HepG2 (cell line): ENCODE data around the gene DUSP12. TPM values are rescaled to one million over a fixed set of nuclear protein-coding genes. Genes with fewer than 3 reads are reported as not detected.

Experiments used
- ATAC-seq: fragments of 200-7000 bp; cut with Tn5 transposase; 3 replicates; pipeline ENCODE4 v1.9.1; 2020; ENCODE audit warnings: mild to moderate bottlenecking, moderate library complexity
- BruUV-seq: library from RNA; stranded (reverse); fragments of 400-500 nt; replicated peaks from 2 replicates; lab custom pipeline; 2021; lab: Mats Ljungman, UMichigan
- CTCF ChIA-PET: fragments of 300-600 bp; formaldehyde crosslinking; extraction: SDS; loops from one replicate; lab custom pipeline; 2021; ENCODE audit warnings: low total read pairs, inconsistent platforms, low intra/inter-chr PET ratio; lab: Yijun Ruan, JAX
- POLR2A ChIA-PET: fragments of 350-600 bp; sonication (Branson Sonifier 250); formaldehyde crosslinking; loops from one replicate; lab custom pipeline; 2020; ENCODE audit warnings: antibody characterized with exemption, inconsistent platforms; lab: Yijun Ruan, JAX
- DNase-seq: peaks from one replicate; pipeline ENCODE4 v3.0.0-alpha.2; 2015; ENCODE audit warnings: low spot score
- FAIRE-seq: peaks from 3 replicates; lab custom pipeline; 2011; peaks lifted over from hg19 to GRCh38; lab: Jason Lieb, UNC
- H2AFZ ChIP-seq: one replicate; pipeline ENCODE4 v1.6.1; 2011; ENCODE audit warnings: low read length, inconsistent platforms
- H3K27ac ChIP-seq: fragments of 300-600 bp; 3 replicates; pipeline ENCODE4 v1.8.0; 2011; ENCODE audit warnings: mixed run types, mild to moderate bottlenecking, mixed read lengths, low read length, inconsistent platforms; ENCODE audit not compliant: insufficient read depth; ENCODE audit errors: extremely low read length
- H3K27me3 ChIP-seq, 2 experiments: fragments of 200-600 bp in 1 of 2; 2 replicates in 1 of 2; 3 replicates in 1 of 2; pipeline versions ENCODE4 v1.6.0 to v1.8.0; 2011; ENCODE audit warnings: low read length in 2 of 2, mild to moderate bottlenecking in 2 of 2, moderate library complexity in 2 of 2, inconsistent platforms in 1 of 2; ENCODE audit not compliant: insufficient read depth in 2 of 2, control insufficient read depth in 1 of 2
- H3K36me3 ChIP-seq, 2 experiments: fragments of 200-600 bp in 1 of 2; replicated peaks in 1 of 2; 2 replicates in 1 of 2; 3 replicates in 1 of 2; pipeline versions ENCODE4 v1.5.1 to v1.8.0; 2011; ENCODE audit warnings: low read length in 2 of 2, inconsistent platforms in 1 of 2; ENCODE audit not compliant: insufficient read depth in 2 of 2, control insufficient read depth in 1 of 2
- H3K4me1 ChIP-seq: 2 replicates; pipeline ENCODE4 v1.5.1; 2012; ENCODE audit warnings: low read length, inconsistent platforms; ENCODE audit not compliant: insufficient read depth
- H3K4me2 ChIP-seq: 2 replicates; pipeline ENCODE4 v1.6.0; 2011; ENCODE audit warnings: low read depth, low read length, inconsistent platforms
- H3K4me3 ChIP-seq, 3 experiments: fragments of 200-600 bp in 1 of 3; sonication (generic), shearing (Covaris generic) in 1 of 3; replicated peaks in 1 of 3; 2 replicates each; pipeline ENCODE4 v1.5.1; 2011 to 2016; ENCODE audit warnings: low read length in 3 of 3, inconsistent platforms in 2 of 3, low read depth in 2 of 3, mild to moderate bottlenecking in 2 of 3, control low read depth in 1 of 3, mixed read lengths in 1 of 3; ENCODE audit not compliant: insufficient read depth in 1 of 3
- H3K79me2 ChIP-seq: one replicate; pipeline ENCODE4 v1.6.1; 2011; ENCODE audit warnings: low read length, inconsistent platforms; ENCODE audit not compliant: insufficient read depth
- H3K9ac ChIP-seq: 2 replicates; pipeline ENCODE4 v1.6.0; 2011; ENCODE audit warnings: mild to moderate bottlenecking, low read depth, low read length, inconsistent platforms; ENCODE audit not compliant: insufficient read depth
- H3K9me3 ChIP-seq: 2 replicates; pipeline ENCODE4 v1.5.1; 2012; ENCODE audit warnings: mild to moderate bottlenecking, low read length
- H4K20me1 ChIP-seq: 2 replicates; pipeline ENCODE4 v1.6.0; 2011; ENCODE audit warnings: inconsistent platforms, mild to moderate bottlenecking, low read length, moderate library complexity; ENCODE audit not compliant: insufficient read depth
- BHLHE40 ChIP-seq: IDR thresholded peaks from 2 replicates; pipeline ENCODE4 v1.6.1; 2011; ENCODE audit warnings: low read length, improper control_type of control experiment
- KDM2A ChIP-seq: sonication (generic); formaldehyde crosslinking; IDR thresholded peaks from 2 replicates; pipeline ENCODE4 v1.4.0; 2020; ENCODE audit warnings: low read depth, missing genetic modification reagents, borderline replicate concordance
- KMT2A ChIP-seq: sonication (generic); formaldehyde crosslinking; IDR thresholded peaks from 2 replicates; pipeline ENCODE4 v1.4.0; 2020; ENCODE audit warnings: missing genetic modification reagents
- PHF8 ChIP-seq: sonication (generic); formaldehyde crosslinking; IDR thresholded peaks from 2 replicates; pipeline ENCODE4 v1.5.0; 2020; ENCODE audit warnings: missing genetic modification reagents
- SYNCRIP ChIP-seq: fragments of 200-400 bp; formaldehyde crosslinking; IDR thresholded peaks from 2 replicates; pipeline ENCODE4 v1.6.1; 2018; ENCODE audit warnings: mild to moderate bottlenecking, low read depth, low read length; ENCODE audit not compliant: insufficient read depth
- U2AF1 ChIP-seq: fragments of 200-400 bp; formaldehyde crosslinking; optimal IDR thresholded peaks from 2 replicates; pipeline ENCODE3; 2017; ENCODE audit warnings: mild to moderate bottlenecking, low read depth, low read length
- ZC3H4 ChIP-seq: sonication (generic); formaldehyde crosslinking; IDR thresholded peaks from 2 replicates; pipeline ENCODE4 v1.4.0; 2020; ENCODE audit warnings: missing genetic modification reagents, borderline replicate concordance
- ZFP36L1 ChIP-seq: sonication (generic); formaldehyde crosslinking; IDR thresholded peaks from 2 replicates; pipeline ENCODE4 v1.8.0; 2022; ENCODE audit warnings: mild to moderate bottlenecking, missing genetic modification reagents, moderate library complexity
- ZNF329 ChIP-seq: sonication (generic); formaldehyde crosslinking; IDR thresholded peaks from 2 replicates; pipeline ENCODE4 v1.9.0; 2021; ENCODE audit warnings: low read depth, mild to moderate bottlenecking, missing genetic modification reagents
- ZNF570 ChIP-seq: sonication (generic); formaldehyde crosslinking; IDR thresholded peaks from 2 replicates; pipeline ENCODE4 v1.4.0; 2020; ENCODE audit warnings: mild to moderate bottlenecking, missing genetic modification reagents, borderline replicate concordance
- WGBS: methylation state at CpG from one replicate; pipeline ENCODE4 v1.1.6; 2017; ENCODE audit warnings: low lambda C conversion rate; 5-methylcytosine and 5-hydroxymethylcytosine counted together
- in situ Hi-C: cut with HindIII; loops from 2 replicates; pipeline ENCODE4 v1.10.0; 2017; ENCODE audit warnings: low pct_unique_long_range_greater_than_20kb; ENCODE audit not compliant: extremely low pct_ligation_motif_present
- intact Hi-C: fragments of 100-400 bp; cut with micrococcal nuclease; formaldehyde crosslinking; loops from one replicate; pipeline ENCODE4 v1.10.0; 2022; ENCODE audit not compliant: unreplicated experiment
- polyA plus RNA-seq, 8 experiments: library from polyadenylated mRNA; depleted of rRNA in 3 of 8; stranded (reverse) in 7 of 8; unstranded in 1 of 8; fragments of >200 nt; fragmentation: Illumina TruSeq in 4 of 8; extraction: Trizol in 4 of 8; gene quantifications; 2 replicates each; pipeline versions ENCODE4 v1.2.1 to v1.2.3, GENCODE V29; 2011 to 2016; ENCODE audit warnings: low read depth in 4 of 8, missing spikeins in 1 of 8, mixed read lengths in 1 of 8; ENCODE audit not compliant: insufficient read depth in 1 of 8
- total RNA-seq, 5 experiments: library from RNA; depleted of rRNA; stranded (reverse); fragments of >200 nt; fragmentation: Illumina TruSeq; extraction: Trizol; gene quantifications; 2 replicates each; pipeline ENCODE4 v1.2.3, GENCODE V29; 2016; ENCODE audit warnings: low read depth in 1 of 5
- TF ChIP-seq, protein P1 (sequence below): IDR thresholded peaks from 2 replicates; pipeline ENCODE4 v1.6.1; 2016; ENCODE audit warnings: mild to moderate bottlenecking, missing biosample characterization, missing genetic modification reagents
- TF ChIP-seq, protein P2 (sequence below): sonication (generic); formaldehyde crosslinking; IDR thresholded peaks from 2 replicates; pipeline ENCODE4 v1.4.0; 2020; ENCODE audit warnings: missing genetic modification reagents
- TF ChIP-seq, protein P3 (sequence below): sonication (generic); formaldehyde crosslinking; IDR thresholded peaks from 2 replicates; pipeline ENCODE4 v1.5.1; 2020; ENCODE audit warnings: mild to moderate bottlenecking, missing genetic modification reagents
- TF ChIP-seq, protein P4 (sequence below): sonication (generic); formaldehyde crosslinking; IDR thresholded peaks from 2 replicates; pipeline ENCODE4 v1.4.0; 2020; ENCODE audit warnings: mild to moderate bottlenecking, low read depth, missing genetic modification reagents
- TF ChIP-seq, protein P5 (sequence below): sonication (generic); formaldehyde crosslinking; IDR thresholded peaks from 2 replicates; pipeline ENCODE4 v1.8.0; 2022; ENCODE audit warnings: mild to moderate bottlenecking, missing genetic modification reagents; ENCODE audit not compliant: insufficient replicate concordance

Gene DUSP12
- total and polyA plus RNA-seq, 2 of the 13 experiments (the other 11 are each of a cell fraction or from before 2014, with no cell fraction given), result 36.7 to 37.1 TPM

DNA sequence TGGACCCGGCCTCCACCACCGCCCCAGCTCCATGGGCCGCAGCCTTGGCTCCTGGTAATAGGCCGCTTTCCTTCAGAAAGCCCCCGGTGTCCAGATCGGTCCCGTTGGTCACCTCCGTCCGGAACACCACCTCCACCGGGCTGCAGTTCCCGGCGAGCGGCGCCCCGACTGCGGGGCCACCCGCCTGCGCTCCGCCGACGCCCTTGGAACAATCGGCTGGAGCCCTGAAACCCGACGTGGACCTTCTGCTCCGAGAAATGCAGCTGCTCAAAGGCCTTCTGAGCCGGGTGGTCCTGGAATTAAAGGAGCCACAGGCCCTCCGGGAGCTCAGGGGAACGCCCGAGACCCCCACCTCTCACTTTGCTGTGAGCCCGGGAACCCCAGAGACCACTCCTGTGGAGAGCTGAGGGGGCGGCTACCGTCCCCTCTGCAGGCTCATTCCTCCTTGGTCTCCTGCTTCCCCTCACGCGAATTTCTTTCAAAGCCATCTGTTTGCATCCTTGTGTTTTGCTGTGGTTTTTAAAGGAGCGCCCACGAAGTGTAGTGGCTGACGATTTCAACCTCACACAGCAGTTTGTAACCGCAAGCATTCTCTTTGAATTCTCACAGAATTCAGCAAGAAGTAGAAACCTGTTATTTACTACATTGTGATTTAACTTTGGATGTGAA is 22.2 kb upstream of the DUSP12 start:
- FAIRE-seq, result no peak
- TSS peak; percentile 85 for BruUV-seq
- peak overlapping the region; percentile 46 for H2AFZ ChIP-seq
- TF ChIP-seq, protein P1, sequence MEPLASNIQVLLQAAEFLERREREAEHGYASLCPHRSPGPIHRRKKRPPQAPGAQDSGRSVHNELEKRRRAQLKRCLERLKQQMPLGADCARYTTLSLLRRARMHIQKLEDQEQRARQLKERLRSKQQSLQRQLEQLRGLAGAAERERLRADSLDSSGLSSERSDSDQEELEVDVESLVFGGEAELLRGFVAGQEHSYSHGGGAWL, result 0 out of 2 replicates have a peak, but pooled peaks have one; percentile 0
- TF ChIP-seq PHF8 (CRISPR knock-in tag), result peak; percentile 45; the same call in 1 of the 2 replicates
- TF ChIP-seq ZNF329 (CRISPR knock-in tag), result no peak
- no peak for TF ChIP-seq ZNF570
- TF ChIP-seq, protein P2, sequence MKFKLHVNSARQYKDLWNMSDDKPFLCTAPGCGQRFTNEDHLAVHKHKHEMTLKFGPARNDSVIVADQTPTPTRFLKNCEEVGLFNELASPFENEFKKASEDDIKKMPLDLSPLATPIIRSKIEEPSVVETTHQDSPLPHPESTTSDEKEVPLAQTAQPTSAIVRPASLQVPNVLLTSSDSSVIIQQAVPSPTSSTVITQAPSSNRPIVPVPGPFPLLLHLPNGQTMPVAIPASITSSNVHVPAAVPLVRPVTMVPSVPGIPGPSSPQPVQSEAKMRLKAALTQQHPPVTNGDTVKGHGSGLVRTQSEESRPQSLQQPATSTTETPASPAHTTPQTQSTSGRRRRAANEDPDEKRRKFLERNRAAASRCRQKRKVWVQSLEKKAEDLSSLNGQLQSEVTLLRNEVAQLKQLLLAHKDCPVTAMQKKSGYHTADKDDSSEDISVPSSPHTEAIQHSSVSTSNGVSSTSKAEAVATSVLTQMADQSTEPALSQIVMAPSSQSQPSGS (CRISPR knock-in tag), result no peak
- TF ChIP-seq KMT2A (CRISPR knock-in tag), result no peak
- TF ChIP-seq, protein P3, sequence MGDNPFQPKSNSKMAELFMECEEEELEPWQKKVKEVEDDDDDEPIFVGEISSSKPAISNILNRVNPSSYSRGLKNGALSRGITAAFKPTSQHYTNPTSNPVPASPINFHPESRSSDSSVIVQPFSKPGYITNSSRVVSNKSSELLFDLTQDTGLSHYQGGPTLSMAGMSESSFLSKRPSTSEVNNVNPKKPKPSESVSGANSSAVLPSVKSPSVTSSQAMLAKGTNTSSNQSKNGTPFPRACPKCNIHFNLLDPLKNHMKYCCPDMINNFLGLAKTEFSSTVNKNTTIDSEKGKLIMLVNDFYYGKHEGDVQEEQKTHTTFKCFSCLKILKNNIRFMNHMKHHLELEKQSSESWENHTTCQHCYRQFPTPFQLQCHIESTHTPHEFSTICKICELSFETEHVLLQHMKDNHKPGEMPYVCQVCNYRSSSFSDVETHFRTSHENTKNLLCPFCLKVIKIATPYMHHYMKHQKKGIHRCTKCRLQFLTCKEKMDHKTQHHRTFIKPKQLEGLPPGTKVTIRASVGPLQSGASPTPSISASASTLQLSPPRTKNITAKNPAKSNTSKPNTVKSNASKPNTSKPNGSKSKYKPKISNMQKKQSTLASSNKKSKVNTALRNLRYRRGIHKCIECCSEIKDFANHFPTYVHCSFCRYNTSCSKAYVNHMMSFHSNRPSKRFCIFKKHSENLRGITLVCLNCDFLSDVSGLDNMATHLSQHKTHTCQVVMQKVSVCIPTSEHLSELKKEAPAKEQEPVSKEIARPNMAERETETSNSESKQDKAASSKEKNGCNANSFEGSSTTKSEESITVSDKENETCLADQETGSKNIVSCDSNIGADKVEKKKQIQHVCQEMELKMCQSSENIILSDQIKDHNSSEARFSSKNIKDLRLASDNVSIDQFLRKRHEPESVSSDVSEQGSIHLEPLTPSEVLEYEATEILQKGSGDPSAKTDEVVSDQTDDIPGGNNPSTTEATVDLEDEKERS (CRISPR knock-in tag), result no peak
- TF ChIP-seq ZFP36L1 (CRISPR knock-in tag), result no peak
- TF ChIP-seq, protein P4, sequence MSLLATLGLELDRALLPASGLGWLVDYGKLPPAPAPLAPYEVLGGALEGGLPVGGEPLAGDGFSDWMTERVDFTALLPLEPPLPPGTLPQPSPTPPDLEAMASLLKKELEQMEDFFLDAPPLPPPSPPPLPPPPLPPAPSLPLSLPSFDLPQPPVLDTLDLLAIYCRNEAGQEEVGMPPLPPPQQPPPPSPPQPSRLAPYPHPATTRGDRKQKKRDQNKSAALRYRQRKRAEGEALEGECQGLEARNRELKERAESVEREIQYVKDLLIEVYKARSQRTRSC, result no peak
- no peak for TF ChIP-seq SYNCRIP
- TF ChIP-seq ZC3H4 (CRISPR knock-in tag), result no peak
- peak; percentile 30; the same call in 1 of the 2 replicates for TF ChIP-seq BHLHE40
- TF ChIP-seq, protein P5, sequence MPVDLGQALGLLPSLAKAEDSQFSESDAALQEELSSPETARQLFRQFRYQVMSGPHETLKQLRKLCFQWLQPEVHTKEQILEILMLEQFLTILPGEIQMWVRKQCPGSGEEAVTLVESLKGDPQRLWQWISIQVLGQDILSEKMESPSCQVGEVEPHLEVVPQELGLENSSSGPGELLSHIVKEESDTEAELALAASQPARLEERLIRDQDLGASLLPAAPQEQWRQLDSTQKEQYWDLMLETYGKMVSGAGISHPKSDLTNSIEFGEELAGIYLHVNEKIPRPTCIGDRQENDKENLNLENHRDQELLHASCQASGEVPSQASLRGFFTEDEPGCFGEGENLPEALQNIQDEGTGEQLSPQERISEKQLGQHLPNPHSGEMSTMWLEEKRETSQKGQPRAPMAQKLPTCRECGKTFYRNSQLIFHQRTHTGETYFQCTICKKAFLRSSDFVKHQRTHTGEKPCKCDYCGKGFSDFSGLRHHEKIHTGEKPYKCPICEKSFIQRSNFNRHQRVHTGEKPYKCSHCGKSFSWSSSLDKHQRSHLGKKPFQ (CRISPR knock-in tag), result no peak
- TF ChIP-seq U2AF1, result no peak
- TF ChIP-seq KDM2A (CRISPR knock-in tag), result 0 out of 2 replicates have a peak, but pooled peaks have one; percentile 1

More for the DNA sequence above, 22.2 kb upstream of the DUSP12 start:
- in situ Hi-C loops, result no loop called here
- H3K27ac ChIP-seq, result no peak overlapping the region
- peaks cover 0 to 45% of the 10 kb centered on the region in 2 experiments; a peak in 3 of 5 replicates for H3K27me3 ChIP-seq
- ChIA-PET CTCF (no interaction called here), POLR2A (interaction anchor here (1.0 to 2.5 kb wide), 4 partner anchors 22 to 115 kb away, joined by 3 to 15 read pairs (median 3); partner anchors contain the start of gene DUSP12)
- peaks cover 19% of the 10 kb centered on the region for H3K4me1 ChIP-seq
- no peaks in the 10 kb centered on the region for H3K36me3 ChIP-seq
- intact Hi-C loops, result no loop called here
- peak overlapping the region; percentile 56 to 75 (median 69) for H3K4me3 ChIP-seq
- peak; percentile 5; the same call in 2 of the 3 replicates for ATAC-seq
- H3K4me2 ChIP-seq, result peak overlapping the region; percentile 69
- H3K9ac ChIP-seq, result peak overlapping the region; percentile 44; the same call in 1 of the 2 replicates
- H4K20me1 ChIP-seq, result no peaks in the 10 kb centered on the region
- DNase-seq, result no peak
- 10% methylated on average over 14 of the region's 38 CpGs for WGBS
- H3K79me2 ChIP-seq, result no peaks in the 10 kb centered on the region
- no peaks in the 10 kb centered on the region for H3K9me3 ChIP-seq
